K562 (cell line): ENCODE measurements around the gene NES. TPM values are rescaled to one million over a fixed set of nuclear protein-coding genes. Genes with fewer than 3 reads are reported as not detected.

Experiments used
- BRCA1 ChIP-seq, 2 experiments: fragments of 450-650 bp in 1 of 2; sonication (generic) in 1 of 2; formaldehyde crosslinking in 1 of 2; IDR thresholded peaks; 2 replicates each; pipeline versions ENCODE4 v1.5.0 to v1.6.1; 2017 to 2020; ENCODE audit warnings: mild to moderate bottlenecking in 1 of 2, missing genetic modification reagents in 1 of 2
- BRD4 ChIP-seq: fragments of 200-600 bp; sonication (generic); IDR thresholded peaks from 2 replicates; pipeline ENCODE4 v1.6.1; 2017; ENCODE audit warnings: inconsistent platforms
- CAMTA2 ChIP-seq: fragments of 250-450 bp; sonication (Bioruptor Pico); conservative IDR thresholded peaks from 2 replicates; pipeline ENCODE4 v1.5.1; 2022
- CXXC5 ChIP-seq: fragments of 250-450 bp; sonication (Bioruptor Pico); IDR thresholded peaks from 2 replicates; pipeline ENCODE4 v1.8.0; 2022; ENCODE audit warnings: inconsistent platforms, mild to moderate bottlenecking, moderate library complexity
- KDM1A ChIP-seq, 2 experiments: fragments of 450-650 bp; IDR thresholded peaks; 2 replicates each; pipeline ENCODE4 v1.6.1; 2016; ENCODE audit warnings: mild to moderate bottlenecking in 2 of 2
- L3MBTL2 ChIP-seq: fragments of 450-650 bp; IDR thresholded peaks from 2 replicates; pipeline ENCODE4 v1.6.1; 2016; ENCODE audit warnings: mild to moderate bottlenecking, moderate library complexity
- LARP7 ChIP-seq: fragments of 450-650 bp; IDR thresholded peaks from 2 replicates; pipeline ENCODE4 v1.6.1; 2016
- NRF1 ChIP-seq, 2 experiments: fragments of 450-650 bp; IDR thresholded peaks in 1 of 2; conservative IDR thresholded peaks in 1 of 2; 2 replicates each; pipeline ENCODE4 v1.6.1; 2014; ENCODE audit warnings: mild to moderate bottlenecking in 2 of 2
- RBFOX2 ChIP-seq: fragments of 200-400 bp; formaldehyde crosslinking; IDR thresholded peaks from 2 replicates; pipeline ENCODE4 v1.6.1; 2017; ENCODE audit warnings: low read depth, mild to moderate bottlenecking, low read length, moderate library complexity
- SRSF7 ChIP-seq: fragments of 200-400 bp; formaldehyde crosslinking; optimal IDR thresholded peaks from 2 replicates; pipeline ENCODE3; 2017; ENCODE audit warnings: mild to moderate bottlenecking, low read depth, low read length
- TEAD1 ChIP-seq, 2 experiments: fragments of 450-650 bp in 1 of 2; sonication (generic) in 1 of 2; formaldehyde crosslinking; IDR thresholded peaks; 2 replicates each; pipeline versions ENCODE4 v1.4.0 to v1.8.0; 2020 to 2022; ENCODE audit warnings: mild to moderate bottlenecking in 2 of 2, missing genetic modification reagents in 1 of 2
- ZFX ChIP-seq: sonication (generic); formaldehyde crosslinking; IDR thresholded peaks from 2 replicates; pipeline ENCODE4 v1.8.0; 2022; ENCODE audit warnings: mild to moderate bottlenecking, missing genetic modification reagents, moderate library complexity
- ZNF165 ChIP-seq: fragments of 250-450 bp; sonication (Bioruptor Pico); IDR thresholded peaks from 2 replicates; pipeline ENCODE4 v1.4.0; 2020; ENCODE audit warnings: borderline replicate concordance
- ZNF431 ChIP-seq: sonication (generic); formaldehyde crosslinking; IDR thresholded peaks from 2 replicates; pipeline ENCODE4 v1.8.0; 2022; ENCODE audit warnings: mild to moderate bottlenecking, missing genetic modification reagents
- ZNF586 ChIP-seq: fragments of 450-650 bp; formaldehyde crosslinking; conservative IDR thresholded peaks from 2 replicates; pipeline ENCODE4 v1.4.0; 2020; ENCODE audit warnings: mild to moderate bottlenecking, moderate library complexity
- ZNF79 ChIP-seq: fragments of 250-450 bp; sonication (Bioruptor Pico); IDR thresholded peaks from 2 replicates; pipeline ENCODE4 v1.4.0; 2020; ENCODE audit warnings: low read depth, mild to moderate bottlenecking, moderate library complexity
- polyA plus RNA-seq, 8 experiments: library from polyadenylated mRNA; depleted of rRNA in 4 of 8; stranded (reverse) in 5 of 8; unstranded in 3 of 8; fragments of >200 nt; fragmentation: Nextera tagmentation in 2 of 8; fragmentation: Illumina TruSeq in 1 of 8; extraction: Ambion mirVana in 2 of 8; extraction: Trizol in 1 of 8; gene quantifications; 2 replicates each; pipeline versions ENCODE4 v1.2.1 to v1.2.3, GENCODE V29; 2011 to 2014; ENCODE audit warnings: inconsistent platforms in 1 of 8, missing spikeins in 1 of 8
- total RNA-seq, 7 experiments: library from RNA; depleted of rRNA in 6 of 7; stranded (reverse); fragments of >200 nt in 6 of 7; fragmentation: Illumina TruSeq in 2 of 7; extraction: Trizol in 2 of 7; gene quantifications; 2 replicates each; pipeline versions ENCODE4 v1.2.1 to v1.2.3, GENCODE V29; 2011 to 2021; ENCODE audit warnings: low replicate concordance in 1 of 7
- TF ChIP-seq, protein P1 (sequence below): fragments of 450-650 bp; formaldehyde crosslinking; IDR thresholded peaks from 2 replicates; pipeline ENCODE4 v1.4.0; 2020; ENCODE audit warnings: mild to moderate bottlenecking, moderate library complexity
- TF ChIP-seq, protein P2 (sequence below): fragments of 250-450 bp; sonication (Bioruptor Pico); IDR thresholded peaks from 2 replicates; pipeline ENCODE4 v1.8.0; 2022; ENCODE audit warnings: moderate library complexity, mild to moderate bottlenecking, inconsistent platforms
- TF ChIP-seq, protein P3 (sequence below): IDR thresholded peaks from 3 replicates; pipeline ENCODE4 v1.6.1; 2011; ENCODE audit warnings: borderline replicate concordance, mild to moderate bottlenecking; ENCODE audit not compliant: insufficient read length, insufficient read depth
- TF ChIP-seq, protein P4 (sequence below): fragments of 250-450 bp; sonication (Bioruptor Pico); IDR thresholded peaks from 2 replicates; pipeline ENCODE4 v1.9.0; 2021; ENCODE audit warnings: mild to moderate bottlenecking
- TF ChIP-seq, protein P5 (sequence below): fragments of 450-650 bp; formaldehyde crosslinking; IDR thresholded peaks from 2 replicates; pipeline ENCODE4 v1.4.0; 2022; ENCODE audit warnings: missing genetic modification characterization
- TF ChIP-seq, protein P6 (sequence below): fragments of 450-650 bp; IDR thresholded peaks from 2 replicates; pipeline ENCODE4 v1.6.1; 2018; ENCODE audit warnings: mild to moderate bottlenecking, low read depth; ENCODE audit not compliant: partially characterized antibody

The NES gene
- total and polyA plus RNA-seq, 9 of the 15 experiments (the other 6 are each of a cell fraction or from before 2014, with no cell fraction given): 0.10 to 8.6 (median 4.2) TPM

DNA sequence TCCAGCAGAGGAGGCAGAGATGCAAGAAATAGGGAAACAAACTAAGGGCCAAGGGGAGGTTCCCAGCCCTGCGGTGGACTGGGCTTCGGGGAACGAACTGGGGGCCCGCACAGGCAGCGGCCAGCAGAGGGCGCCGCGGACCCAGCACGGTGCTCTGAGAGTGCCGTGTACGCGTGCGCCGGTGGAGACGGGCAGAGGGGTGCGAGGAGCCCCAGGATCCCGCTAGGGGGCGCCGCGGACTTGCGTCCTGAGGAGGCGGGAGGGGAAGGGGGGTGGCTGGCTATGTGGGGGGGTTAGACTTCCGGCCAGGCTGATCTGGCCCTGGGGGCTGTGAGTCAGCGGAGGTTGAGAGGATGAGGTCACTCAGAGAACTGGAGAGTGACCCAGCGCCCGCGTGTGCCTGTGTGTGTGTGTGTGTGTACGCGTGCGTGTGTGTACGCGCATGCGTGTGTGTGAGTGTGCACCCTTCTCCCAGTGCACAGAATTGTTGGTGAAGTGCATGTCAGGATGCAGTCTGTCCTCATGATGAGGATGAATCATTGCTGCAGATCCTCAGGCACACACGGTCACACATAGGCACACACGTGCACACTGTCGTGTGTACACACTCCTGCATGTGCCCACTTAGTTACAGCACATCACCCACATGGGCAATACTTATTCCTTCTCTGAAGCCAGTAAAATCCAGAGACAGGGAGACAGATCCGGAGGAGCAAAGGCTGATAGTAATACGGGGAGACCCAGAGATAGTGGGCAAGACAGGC is 17.0 kb downstream of the NES start (continued):
- TF ChIP-seq TEAD1 (CRISPR knock-in tag; IDR thresholded peaks at IDR 0.05): peak in 1 of 2 experiments; percentile 54; a peak in 2 of 4 replicates
- TF ChIP-seq, protein P1, sequence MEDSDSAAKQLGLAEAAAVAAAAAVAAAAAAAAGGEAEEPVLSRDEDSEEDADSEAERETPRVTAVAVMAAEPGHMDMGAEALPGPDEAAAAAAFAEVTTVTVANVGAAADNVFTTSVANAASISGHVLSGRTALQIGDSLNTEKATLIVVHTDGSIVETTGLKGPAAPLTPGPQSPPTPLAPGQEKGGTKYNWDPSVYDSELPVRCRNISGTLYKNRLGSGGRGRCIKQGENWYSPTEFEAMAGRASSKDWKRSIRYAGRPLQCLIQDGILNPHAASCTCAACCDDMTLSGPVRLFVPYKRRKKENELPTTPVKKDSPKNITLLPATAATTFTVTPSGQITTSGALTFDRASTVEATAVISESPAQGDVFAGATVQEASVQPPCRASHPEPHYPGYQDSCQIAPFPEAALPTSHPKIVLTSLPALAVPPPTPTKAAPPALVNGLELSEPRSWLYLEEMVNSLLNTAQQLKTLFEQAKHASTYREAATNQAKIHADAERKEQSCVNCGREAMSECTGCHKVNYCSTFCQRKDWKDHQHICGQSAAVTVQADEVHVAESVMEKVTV: peak; percentile 84
- no peak for TF ChIP-seq ZFX
- TF ChIP-seq, protein P2, sequence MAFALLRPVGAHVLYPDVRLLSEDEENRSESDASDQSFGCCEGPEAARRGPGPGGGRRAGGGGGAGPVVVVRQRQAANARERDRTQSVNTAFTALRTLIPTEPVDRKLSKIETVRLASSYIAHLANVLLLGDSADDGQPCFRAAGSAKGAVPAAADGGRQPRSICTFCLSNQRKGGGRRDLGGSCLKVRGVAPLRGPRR: no peak
- no peak for TF ChIP-seq BRCA1 (IDR thresholded peaks at IDR 0.05)
- no peak for TF ChIP-seq BRCA1 (CRISPR knock-in tag; IDR thresholded peaks at IDR 0.05)
- TF ChIP-seq, protein P3, sequence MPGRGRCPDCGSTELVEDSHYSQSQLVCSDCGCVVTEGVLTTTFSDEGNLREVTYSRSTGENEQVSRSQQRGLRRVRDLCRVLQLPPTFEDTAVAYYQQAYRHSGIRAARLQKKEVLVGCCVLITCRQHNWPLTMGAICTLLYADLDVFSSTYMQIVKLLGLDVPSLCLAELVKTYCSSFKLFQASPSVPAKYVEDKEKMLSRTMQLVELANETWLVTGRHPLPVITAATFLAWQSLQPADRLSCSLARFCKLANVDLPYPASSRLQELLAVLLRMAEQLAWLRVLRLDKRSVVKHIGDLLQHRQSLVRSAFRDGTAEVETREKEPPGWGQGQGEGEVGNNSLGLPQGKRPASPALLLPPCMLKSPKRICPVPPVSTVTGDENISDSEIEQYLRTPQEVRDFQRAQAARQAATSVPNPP: no peak
- TF ChIP-seq CAMTA2 (CRISPR knock-in tag): no peak
- peak; percentile 84 for TF ChIP-seq RBFOX2
- no peak for TF ChIP-seq BRD4
- TF ChIP-seq, protein P4, sequence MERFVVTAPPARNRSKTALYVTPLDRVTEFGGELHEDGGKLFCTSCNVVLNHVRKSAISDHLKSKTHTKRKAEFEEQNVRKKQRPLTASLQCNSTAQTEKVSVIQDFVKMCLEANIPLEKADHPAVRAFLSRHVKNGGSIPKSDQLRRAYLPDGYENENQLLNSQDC (CRISPR knock-in tag): 0 out of 2 replicates have a peak, but pooled peaks have one; percentile 53
- TF ChIP-seq SRSF7: no peak
- TF ChIP-seq NRF1 (conservative IDR thresholded peaks at IDR 0.05 in 1 of 2, IDR thresholded peaks at IDR 0.05 in 1 of 2): peak; percentile 90 to 92
- TF ChIP-seq KDM1A (IDR thresholded peaks at IDR 0.05): peak; percentile 64 to 100
- TF ChIP-seq LARP7: peak; percentile 82
- peak; percentile 57; the same call in 1 of the 2 replicates for TF ChIP-seq L3MBTL2
- no peak for TF ChIP-seq ZNF165 (CRISPR knock-in tag)
- TF ChIP-seq, protein P5, sequence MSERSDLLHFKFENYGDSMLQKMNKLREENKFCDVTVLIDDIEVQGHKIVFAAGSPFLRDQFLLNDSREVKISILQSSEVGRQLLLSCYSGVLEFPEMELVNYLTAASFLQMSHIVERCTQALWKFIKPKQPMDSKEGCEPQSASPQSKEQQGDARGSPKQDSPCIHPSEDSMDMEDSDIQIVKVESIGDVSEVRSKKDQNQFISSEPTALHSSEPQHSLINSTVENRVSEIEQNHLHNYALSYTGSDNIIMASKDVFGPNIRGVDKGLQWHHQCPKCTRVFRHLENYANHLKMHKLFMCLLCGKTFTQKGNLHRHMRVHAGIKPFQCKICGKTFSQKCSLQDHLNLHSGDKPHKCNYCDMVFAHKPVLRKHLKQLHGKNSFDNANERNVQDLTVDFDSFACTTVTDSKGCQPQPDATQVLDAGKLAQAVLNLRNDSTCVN: 0 out of 2 replicates have a peak, but pooled peaks have one; percentile 62
- TF ChIP-seq ZNF431 (CRISPR knock-in tag): 0 out of 2 replicates have a peak, but pooled peaks have one; percentile 19
- peak; percentile 82 for TF ChIP-seq CXXC5 (CRISPR knock-in tag)
- no peak for TF ChIP-seq ZNF79 (CRISPR knock-in tag)
- TF ChIP-seq ZNF586 (CRISPR knock-in tag): no peak
- TF ChIP-seq, protein P6, sequence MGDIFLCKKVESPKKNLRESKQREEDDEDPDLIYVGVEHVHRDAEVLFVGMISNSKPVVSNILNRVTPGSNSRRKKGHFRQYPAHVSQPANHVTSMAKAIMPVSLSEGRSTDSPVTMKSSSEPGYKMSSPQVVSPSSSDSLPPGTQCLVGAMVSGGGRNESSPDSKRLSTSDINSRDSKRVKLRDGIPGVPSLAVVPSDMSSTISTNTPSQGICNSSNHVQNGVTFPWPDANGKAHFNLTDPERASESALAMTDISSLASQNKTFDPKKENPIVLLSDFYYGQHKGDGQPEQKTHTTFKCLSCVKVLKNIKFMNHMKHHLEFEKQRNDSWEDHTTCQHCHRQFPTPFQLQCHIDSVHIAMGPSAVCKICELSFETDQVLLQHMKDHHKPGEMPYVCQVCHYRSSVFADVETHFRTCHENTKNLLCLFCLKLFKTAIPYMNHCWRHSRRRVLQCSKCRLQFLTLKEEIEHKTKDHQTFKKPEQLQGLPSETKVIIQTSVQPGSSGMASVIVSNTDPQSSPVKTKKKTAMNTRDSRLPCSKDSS: no peak
